ENCODE data around the gene SNX11. TPM values are rescaled to one million over a fixed set of nuclear protein-coding genes. Genes with fewer than 3 reads are reported as not detected.
A peak's percentile ranks its signal among the peaks of the same experiment; 100 is the strongest.

SNX11 gene
- total and polyA plus RNA-seq, 3 experiments from 2014 or later, result 26.5 to 45.2 (median 43.3) TPM

GRCh38 chr17:48100591-48101011 is 7.0 kb upstream of the SNX11 start:
- Histone ChIP-seq H3K27me3 (ENCODE audit: insufficient read depth, low read length, poor library complexity, severe bottlenecking) (no peaks in the 10 kb centered on the region), H3K4me1 (ENCODE audit: insufficient read depth, low read length) (peaks cover 7% of the 10 kb centered on the region), H3K4me3 (ENCODE audit: low read length) (peak overlapping the region; percentile 73), H3K9me3 (ENCODE audit: low read length) (no peaks in the 10 kb centered on the region), H3K27ac (ENCODE audit: low read depth, low read length) (peak overlapping the region; percentile 38), H3K36me3 (ENCODE audit: insufficient read depth, low read length) (no peaks in the 10 kb centered on the region)
- peaks cover 28 to 50% (median 48%) of the 10 kb centered on the region in 3 donors for H3K4me1 Mint-ChIP-seq
- peak overlapping the region in 7 of 8 donors; percentile 21 to 96 (median 83) for H3K27ac Mint-ChIP-seq
- peak overlapping the region; percentile 82 to 98 (median 90) for H3K4me3 Mint-ChIP-seq
- CTCF ChIA-PET, result interaction anchor here (1.1 to 1.3 kb wide), 3 partner anchors 20 to 130 kb away, joined by 3 to 5 read pairs (median 4); partner anchors contain the start of gene CDK5RAP3
- peaks cover 0 to 4% (median 0%) of the 10 kb centered on the region in 3 donors for H3K36me3 Mint-ChIP-seq
- no peaks in the 10 kb centered on the region for H3K9me3 Mint-ChIP-seq
- peak in 1 of 5 donors; percentile 3 for DNase-seq
- H3K27me3 Mint-ChIP-seq, result peaks cover 0 to 6% of the 10 kb centered on the region in 2 donors
- POLR2A ChIA-PET, result interaction anchor here (0.6 to 1.5 kb wide), 2 partner anchors 8 to 11 kb away, joined by 3 read pairs; no protein-coding TSS in a partner anchor

- H3K36me3 Mint-ChIP-seq, result peaks cover 0 to 2% (median 0%) of the 10 kb centered on the region in 3 donors
- H3K4me1 ChIP-seq (ENCODE audit: insufficient read depth, low read length), result peaks cover 7% of the 10 kb centered on the region
- H3K27ac Mint-ChIP-seq, result peak within 1 kb of the TSS; percentile 21 to 96 (median 83)
- H3K9me3 Mint-ChIP-seq, result no peaks in the 10 kb centered on the region
- H3K27ac ChIP-seq (ENCODE audit: low read depth, low read length), result peak within 1 kb of the TSS; percentile 38
- H3K4me1 Mint-ChIP-seq, result peaks cover 28 to 48% (median 46%) of the 10 kb centered on the region in 3 donors
- no peaks in the 10 kb centered on the region for H3K9me3 ChIP-seq (ENCODE audit: low read length)
- CTCF ChIA-PET, result interaction anchor here (1.1 to 1.3 kb wide), 3 partner anchors 21 to 130 kb away, joined by 3 to 5 read pairs (median 4); partner anchors contain the start of gene CDK5RAP3
- no peaks in the 10 kb centered on the region for H3K27me3 ChIP-seq (ENCODE audit: insufficient read depth, low read length, poor library complexity, severe bottlenecking)
- H3K27me3 Mint-ChIP-seq, result peaks cover 0 to 6% of the 10 kb centered on the region in 2 donors
- DNase-seq, result peak; percentile 87 to 95 (median 90)
- POLR2A ChIA-PET, result interaction anchor here (0.6 to 1.5 kb wide), 2 partner anchors 7 to 10 kb away, joined by 3 read pairs; no protein-coding TSS in a partner anchor
- peak within 1 kb of the TSS; percentile 73 for H3K4me3 ChIP-seq (ENCODE audit: low read length)
- peak within 1 kb of the TSS; percentile 82 to 98 (median 90) for H3K4me3 Mint-ChIP-seq
- H3K36me3 ChIP-seq (ENCODE audit: insufficient read depth, low read length), result no peaks in the 10 kb centered on the region
These were observed 6.4 kb upstream of the SNX11 start, which contains the start of gene CBX1 for GRCh38 chr17:48101012-48101720. Gene CBX1 (minus strand): TSS chr17:48101478. CDS start chr17:48077004, 24,474 bp downstream.

- Mint-ChIP-seq H3K4me1 (peaks cover 33 to 54% (median 52%) of the 10 kb centered on the region in 3 donors), H3K9me3 (no peaks in the 10 kb centered on the region), H3K27me3 (peaks cover 0 to 6% of the 10 kb centered on the region in 2 donors), H3K36me3 (peaks cover 0 to 4% (median 0%) of the 10 kb centered on the region in 3 donors), H3K4me3 (peak overlapping the region; percentile 52 to 98 (median 90)), H3K27ac (peak overlapping the region in 6 of 8 donors; percentile 19 to 87 (median 63))
- Histone ChIP-seq H3K4me3 (ENCODE audit: low read length) (no peak overlapping the region), H3K9me3 (ENCODE audit: low read length) (no peaks in the 10 kb centered on the region), H3K27ac (ENCODE audit: low read depth, low read length) (no peak overlapping the region), H3K4me1 (ENCODE audit: insufficient read depth, low read length) (peaks cover 7% of the 10 kb centered on the region), H3K27me3 (ENCODE audit: insufficient read depth, low read length, poor library complexity, severe bottlenecking) (no peaks in the 10 kb centered on the region), H3K36me3 (ENCODE audit: insufficient read depth, low read length) (no peaks in the 10 kb centered on the region)
- POLR2A ChIA-PET, result interaction anchor here (1.3 kb wide), 1 partner anchor 11 kb away, joined by 4 read pairs; no protein-coding TSS in a partner anchor
- DNase-seq, result no peak
- CTCF ChIA-PET, result no interaction called here
These were observed 5.4 kb upstream of the SNX11 start for GRCh38 chr17:48102043-48102750.

GRCh38 chr17:48102798-48103715 is 4.5 kb upstream of the SNX11 start:
- H3K27me3 Mint-ChIP-seq, result peaks cover 0 to 6% of the 10 kb centered on the region in 2 donors
- no peak overlapping the region for H3K4me3 ChIP-seq (ENCODE audit: low read length)
- no peak overlapping the region for H3K27ac ChIP-seq (ENCODE audit: low read depth, low read length)
- H3K27ac Mint-ChIP-seq, result peak overlapping the region in 6 of 8 donors; percentile 18 to 87 (median 64)
- H3K9me3 Mint-ChIP-seq, result no peaks in the 10 kb centered on the region
- CTCF ChIA-PET, result interaction anchor here (0.6 kb wide), 1 partner anchor 28 kb away, joined by 3 read pairs; no protein-coding TSS in a partner anchor
- POLR2A ChIA-PET, result interaction anchor here (1.3 kb wide), 1 partner anchor 10 kb away, joined by 4 read pairs; no protein-coding TSS in a partner anchor
- peaks cover 8% of the 10 kb centered on the region for H3K4me1 ChIP-seq (ENCODE audit: insufficient read depth, low read length)
- H3K36me3 Mint-ChIP-seq, result peaks cover 0 to 9% (median 0%) of the 10 kb centered on the region in 3 donors
- peaks cover 37 to 54% (median 52%) of the 10 kb centered on the region in 3 donors for H3K4me1 Mint-ChIP-seq
- H3K4me3 Mint-ChIP-seq, result peak overlapping the region; percentile 32 to 85 (median 50)
- H3K27me3 ChIP-seq (ENCODE audit: insufficient read depth, low read length, poor library complexity, severe bottlenecking), result no peaks in the 10 kb centered on the region
- H3K36me3 ChIP-seq (ENCODE audit: insufficient read depth, low read length), result no peaks in the 10 kb centered on the region
- DNase-seq, result peak in 3 of 5 donors; percentile 7 to 49 (median 36)
- H3K9me3 ChIP-seq (ENCODE audit: low read length), result no peaks in the 10 kb centered on the region

GRCh38 chr17:48104440-48104839 is 3.1 kb upstream of the SNX11 start:
- H3K27me3 Mint-ChIP-seq, result peaks cover 0 to 6% of the 10 kb centered on the region in 2 donors
- Histone ChIP-seq H3K9me3 (ENCODE audit: low read length) (no peaks in the 10 kb centered on the region), H3K27me3 (ENCODE audit: insufficient read depth, low read length, poor library complexity, severe bottlenecking) (no peaks in the 10 kb centered on the region), H3K4me3 (ENCODE audit: low read length) (no peak overlapping the region), H3K4me1 (ENCODE audit: insufficient read depth, low read length) (peaks cover 16% of the 10 kb centered on the region), H3K36me3 (ENCODE audit: insufficient read depth, low read length) (no peaks in the 10 kb centered on the region), H3K27ac (ENCODE audit: low read depth, low read length) (no peak overlapping the region)
- H3K9me3 Mint-ChIP-seq, result no peaks in the 10 kb centered on the region
- H3K27ac Mint-ChIP-seq, result peak overlapping the region in 3 of 8 donors; percentile 21 to 65 (median 51)
- ChIA-PET CTCF (interaction anchor here (0.9 kb wide), 1 partner anchor 9 kb away, joined by 3 read pairs; no protein-coding TSS in a partner anchor), POLR2A (no interaction called here)
- H3K4me3 Mint-ChIP-seq, result peak overlapping the region in 5 of 7 donors; percentile 2 to 77 (median 17)
- H3K4me1 Mint-ChIP-seq, result peaks cover 46 to 64% (median 60%) of the 10 kb centered on the region in 3 donors
- peaks cover 0 to 11% (median 0%) of the 10 kb centered on the region in 3 donors for H3K36me3 Mint-ChIP-seq
- DNase-seq, result no peak

- no peaks in the 10 kb centered on the region for H3K9me3 ChIP-seq (ENCODE audit: low read length)
- CTCF ChIA-PET, result interaction anchor here (1.0 to 4.2 kb wide), 5 partner anchors 9 to 59 kb away, joined by 3 to 23 read pairs (median 4); partner anchors contain the start of gene NFE2L1
- POLR2A ChIA-PET, result interaction anchor here (0.6 to 2.2 kb wide), 3 partner anchors 58 to 785 kb away, joined by 4 to 17 read pairs (median 5); partner anchors contain the start of genes NFE2L1 and PNPO
- Mint-ChIP-seq H3K36me3 (peaks cover 0 to 14% (median 0%) of the 10 kb centered on the region in 3 donors), H3K27ac (peak overlapping the region in 7 of 8 donors; percentile 86 to 97 (median 92)), H3K4me3 (peak overlapping the region; percentile 92 to 100 (median 97)), H3K9me3 (no peaks in the 10 kb centered on the region), H3K27me3 (peaks cover 0 to 2% of the 10 kb centered on the region in 2 donors), H3K4me1 (peaks cover 46 to 68% (median 66%) of the 10 kb centered on the region in 3 donors)
- H3K27me3 ChIP-seq (ENCODE audit: insufficient read depth, low read length, poor library complexity, severe bottlenecking), result no peaks in the 10 kb centered on the region
- no peaks in the 10 kb centered on the region for H3K36me3 ChIP-seq (ENCODE audit: insufficient read depth, low read length)
- peaks cover 12% of the 10 kb centered on the region for H3K4me1 ChIP-seq (ENCODE audit: insufficient read depth, low read length)
- peak overlapping the region; percentile 96 for H3K4me3 ChIP-seq (ENCODE audit: low read length)
- no peak for DNase-seq
- peak overlapping the region; percentile 80 for H3K27ac ChIP-seq (ENCODE audit: low read depth, low read length)
These were observed 797 bp upstream of the SNX11 start for GRCh38 chr17:48106802-48107136.

Measured in CD8-positive, alpha-beta memory T cell (primary cell).